K562 treated with DMSO at 1 percent for 12 hours (cell line): ENCODE measurements around the gene AARS1. TPM values are rescaled to one million over a fixed set of nuclear protein-coding genes. Genes with fewer than 3 reads are reported as not detected.

Experiments used
- total RNA-seq: library from RNA; unstranded; fragments of 300-600 nt; gene quantifications from 2 replicates; pipeline ENCODE4 v1.2.3, GENCODE V29; 2022; ENCODE audit not compliant: insufficient read depth

Gene AARS1
- 209 and 312 TPM in 2 replicates for total RNA-seq

GRCh38 chr16:70289229-70290094 lies at the start of gene AARS1:
Gene AARS1 (minus strand): TSS chr16:70289506. CDS start chr16:70282763, 6,743 bp downstream.

DNA sequence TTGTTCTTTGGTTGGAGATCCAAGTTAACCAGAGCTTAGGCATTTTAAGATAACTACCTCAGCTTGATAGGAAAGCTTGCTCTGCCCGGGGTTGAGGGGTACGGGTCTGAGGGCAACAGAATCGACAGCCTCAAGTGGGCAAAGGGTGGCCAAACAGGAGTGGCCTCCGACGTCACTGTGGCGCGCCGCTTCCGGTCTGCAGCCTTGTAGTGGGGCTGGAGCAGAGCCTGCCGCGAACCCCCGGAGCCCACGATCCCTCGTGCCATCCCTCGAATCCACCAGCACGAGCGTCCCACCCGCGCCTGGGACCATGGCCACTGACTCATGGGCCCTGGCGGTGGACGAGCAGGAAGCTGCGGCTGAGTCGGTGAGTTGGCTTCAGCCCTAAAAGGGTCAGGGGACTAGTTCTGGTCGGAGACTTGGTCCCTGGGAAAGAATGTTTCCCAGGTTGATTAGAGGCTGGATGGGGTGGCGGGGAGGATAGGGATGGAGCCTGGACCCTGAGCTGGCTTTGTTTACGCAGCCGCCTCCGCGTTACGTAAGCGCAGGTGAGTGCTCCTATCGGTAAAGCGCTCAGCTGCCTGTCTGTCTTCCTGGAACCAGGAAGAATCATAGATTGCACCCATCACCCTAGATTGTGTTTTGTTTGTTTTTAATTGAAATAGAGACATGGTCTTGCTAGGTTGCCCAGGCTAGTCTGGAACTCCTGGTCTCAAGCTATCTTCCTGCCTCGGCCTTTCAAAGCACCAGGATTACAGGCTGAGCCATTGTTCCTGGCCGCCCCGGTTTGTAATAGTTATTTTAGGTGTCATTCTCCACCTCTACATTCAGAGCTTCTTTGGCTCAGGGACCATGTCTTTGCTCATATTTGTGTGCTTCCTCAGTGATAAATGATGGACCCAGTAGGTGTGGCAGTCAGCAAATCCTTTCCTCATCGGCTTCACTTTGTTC lies 10.0 kb upstream of the AARS1 start, which contains the start of gene DDX19B:
Gene DDX19B, plus strand, starts transcription at position 199 of the 951 bp plus-strand sequence. Its CDS starts 112 bp downstream, at position 311.

DNA sequence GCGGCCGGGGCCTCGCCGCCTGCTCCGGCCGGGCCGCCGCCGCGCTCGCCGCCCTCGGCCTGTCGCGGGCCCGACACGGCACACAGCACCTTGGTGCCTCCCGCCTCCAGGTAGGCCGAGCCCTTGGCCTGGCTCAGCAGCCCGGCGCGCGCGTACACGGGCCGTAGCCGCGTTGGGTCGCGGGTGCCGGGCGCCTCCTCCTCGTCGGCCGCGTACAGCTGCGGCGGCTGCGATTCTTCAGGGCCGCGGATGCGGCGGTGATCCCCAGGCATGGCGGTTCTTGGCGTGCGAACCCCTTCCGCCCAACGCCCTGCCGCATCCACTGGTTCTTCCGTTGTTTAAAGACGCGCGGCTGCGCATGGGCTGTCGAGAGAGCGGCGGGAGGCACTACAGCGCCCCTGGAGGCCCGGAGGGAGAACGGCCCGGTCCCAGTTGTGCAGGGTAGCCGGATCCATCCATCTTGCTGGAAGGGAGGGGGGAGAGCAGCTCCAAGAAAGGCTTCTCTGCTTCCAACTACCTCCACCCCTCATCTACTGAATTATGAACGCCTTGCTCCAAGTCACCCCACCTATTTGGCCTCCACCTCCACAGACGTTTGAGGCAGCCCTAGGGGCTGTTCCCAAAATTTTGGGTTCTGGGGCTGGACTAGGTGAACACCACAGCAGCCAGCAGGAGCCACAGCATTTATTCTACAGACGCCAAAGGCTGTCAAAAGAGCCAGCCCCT lies 37.5 kb downstream of the AARS1 start, which contains the start of gene EXOSC6:
Gene EXOSC6, minus strand, starts transcription at position 312 of the 726 bp plus-strand sequence. Its CDS starts 40 bp downstream, at position 272.

Other genes with a start within 250 kb of the AARS1 start
- gene PDPR, start 175.2 kb downstream of the AARS1 start, total RNA-seq, result 4.8 and 28.8 TPM in 2 replicates
- 0.28 and 0.53 TPM in 2 replicates for gene CLEC18C, start 115.7 kb downstream of the AARS1 start, total RNA-seq
- 15.2 and 24.5 TPM in 2 replicates for gene EXOSC6, start 37.6 kb downstream of the AARS1 start, total RNA-seq
- gene DDX19B, start 9.7 kb upstream of the AARS1 start, total RNA-seq, result 17.1 and 27.3 TPM in 2 replicates
- 25.2 and 37.2 TPM in 2 replicates for gene DDX19A, start 57.4 kb upstream of the AARS1 start, total RNA-seq
- 45.4 and 73.9 TPM in 2 replicates for gene ST3GAL2, start 149.6 kb upstream of the AARS1 start, total RNA-seq
- 6.1 and 9.1 TPM in 2 replicates for gene FCSK, start 165.1 kb upstream of the AARS1 start, total RNA-seq
- 61.3 and 74.2 TPM in 2 replicates for gene COG4, start 234.0 kb upstream of the AARS1 start, total RNA-seq
- 57.0 and 75.1 TPM in 2 replicates for gene SF3B3, start 234.3 kb upstream of the AARS1 start, total RNA-seq